Lung (tissue), 12 donors: ENCODE results near the gene RASAL2. TPM values are rescaled to one million over a fixed set of nuclear protein-coding genes. Genes with fewer than 3 reads are reported as not detected.

Experiments used
- ATAC-seq: fragments of 200-7000 bp; cut with Tn5 transposase; one replicate; pipeline ENCODE4 v1.9.1; 2020; ENCODE audit warnings: moderate number of reproducible peaks; ENCODE audit not compliant: insufficient read depth, low FRiP score
- DNase-seq, 3 donors: peaks; one replicate each; pipeline ENCODE4 v3.0.0-alpha.2; 2013 to 2017
- H3K27ac ChIP-seq, 2 donors: one replicate each; pipeline ENCODE4 v1.5.1; 2013; ENCODE audit warnings: mild to moderate bottlenecking in 2 of 2, moderate library complexity in 2 of 2, control low read depth in 1 of 2, inconsistent platforms in 1 of 2, low read depth in 1 of 2, low read length in 1 of 2
- H3K27me3 ChIP-seq, 3 donors: one replicate each; pipeline ENCODE4 v1.5.1; 2013; ENCODE audit warnings: low read length in 2 of 3; ENCODE audit not compliant: control insufficient read depth in 3 of 3, insufficient read depth in 3 of 3
- H3K36me3 ChIP-seq, 4 donors: one replicate each; pipeline ENCODE4 v1.5.1; 2013; ENCODE audit warnings: low read length in 4 of 4, mild to moderate bottlenecking in 1 of 4, moderate library complexity in 1 of 4; ENCODE audit not compliant: control insufficient read depth in 4 of 4, insufficient read depth in 4 of 4
- H3K4me1 ChIP-seq, 5 donors: one replicate each; pipeline ENCODE4 v1.5.1; 2013; ENCODE audit warnings: low read length in 5 of 5, mild to moderate bottlenecking in 2 of 5, moderate library complexity in 1 of 5; ENCODE audit not compliant: control insufficient read depth in 5 of 5, insufficient read depth in 5 of 5
- H3K4me3 ChIP-seq: one replicate; pipeline ENCODE4 v1.5.1; 2013; ENCODE audit warnings: mild to moderate bottlenecking, control low read depth, moderate library complexity
- H3K9ac ChIP-seq, 2 donors: one replicate each; pipeline ENCODE4 v1.5.1; 2013; ENCODE audit warnings: low read length in 2 of 2, control low read depth in 1 of 2; ENCODE audit not compliant: insufficient read depth in 1 of 2
- H3K9me3 ChIP-seq, 4 donors: one replicate each; pipeline ENCODE4 v1.5.1; 2013; ENCODE audit warnings: low read length in 3 of 4, mild to moderate bottlenecking in 1 of 4, moderate library complexity in 1 of 4; ENCODE audit not compliant: control insufficient read depth in 4 of 4, insufficient read depth in 3 of 4
- WGBS, 2 donors: extraction: QIAGEN DNeasy Blood & Tissue Kit; methylation state at CpG; one replicate each; pipeline ENCODE4 v1.1.7; 2013; 5-methylcytosine and 5-hydroxymethylcytosine counted together
- polyA plus RNA-seq, 2 donors: library from polyadenylated mRNA; stranded (reverse); fragments of 200-250 nt; gene quantifications; one replicate each; pipeline ENCODE4 v1.2.1, GENCODE V29; 2013
- total RNA-seq, 2 donors: library from RNA; depleted of rRNA in 1 of 2; stranded (reverse); fragments of >200 nt in 1 of 2; gene quantifications; one replicate each; pipeline ENCODE4 v1.2.1, GENCODE V29; 2014 to 2021
- TF ChIP-seq, protein P1 (sequence below): IDR thresholded peaks from 2 replicates; pipeline ENCODE4 v1.5.1; 2012; ENCODE audit warnings: mild to moderate bottlenecking; ENCODE audit errors: control extremely low read depth, extremely low read depth
- donor health status: control.
- donor health status: control.
- donor health status: Bipolar disorder and iron deficiency.
- donor health status: healthy.
- donor health status: DM: yes; HTN: yes; CAD: no.

RASAL2 gene
- total and polyA plus RNA-seq, 4 donors: 4.9 to 34.8 (median 15.8) TPM

DNA sequence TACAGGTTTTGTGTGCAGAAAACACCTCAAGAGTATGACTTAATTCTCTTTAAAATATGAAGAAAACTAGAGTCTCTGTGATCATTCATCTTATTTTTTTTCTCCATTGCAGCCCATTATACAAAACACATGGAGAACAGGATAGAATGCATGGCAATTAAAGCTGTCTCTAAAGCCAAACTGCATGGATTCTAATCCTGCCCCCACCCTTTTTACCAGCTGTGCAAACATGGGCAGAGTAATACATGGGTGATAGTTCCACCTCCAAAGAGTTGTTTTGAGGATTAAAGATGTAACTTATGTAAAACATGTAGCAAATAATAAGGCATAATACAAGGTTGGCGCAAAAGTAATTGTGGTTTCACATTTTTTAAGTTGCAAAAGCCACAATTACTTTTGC lies 288.5 kb downstream of the RASAL2 start:
- ATAC-seq (no peak), DNase-seq (no peak)
- Histone ChIP-seq H3K9ac (no peak overlapping the region), H3K36me3 (no peaks in the 10 kb centered on the region), H3K27ac (no peak overlapping the region), H3K27me3 (no peaks in the 10 kb centered on the region), H3K4me1 (peaks cover 0 to 7% (median 0%) of the 10 kb centered on the region in 5 donors), H3K9me3 (no peaks in the 10 kb centered on the region), H3K4me3 (no peak overlapping the region)
- 83 to 98% methylated on average over 1 of the region's 1 CpG for WGBS, 2 donors
- TF ChIP-seq, protein P1, sequence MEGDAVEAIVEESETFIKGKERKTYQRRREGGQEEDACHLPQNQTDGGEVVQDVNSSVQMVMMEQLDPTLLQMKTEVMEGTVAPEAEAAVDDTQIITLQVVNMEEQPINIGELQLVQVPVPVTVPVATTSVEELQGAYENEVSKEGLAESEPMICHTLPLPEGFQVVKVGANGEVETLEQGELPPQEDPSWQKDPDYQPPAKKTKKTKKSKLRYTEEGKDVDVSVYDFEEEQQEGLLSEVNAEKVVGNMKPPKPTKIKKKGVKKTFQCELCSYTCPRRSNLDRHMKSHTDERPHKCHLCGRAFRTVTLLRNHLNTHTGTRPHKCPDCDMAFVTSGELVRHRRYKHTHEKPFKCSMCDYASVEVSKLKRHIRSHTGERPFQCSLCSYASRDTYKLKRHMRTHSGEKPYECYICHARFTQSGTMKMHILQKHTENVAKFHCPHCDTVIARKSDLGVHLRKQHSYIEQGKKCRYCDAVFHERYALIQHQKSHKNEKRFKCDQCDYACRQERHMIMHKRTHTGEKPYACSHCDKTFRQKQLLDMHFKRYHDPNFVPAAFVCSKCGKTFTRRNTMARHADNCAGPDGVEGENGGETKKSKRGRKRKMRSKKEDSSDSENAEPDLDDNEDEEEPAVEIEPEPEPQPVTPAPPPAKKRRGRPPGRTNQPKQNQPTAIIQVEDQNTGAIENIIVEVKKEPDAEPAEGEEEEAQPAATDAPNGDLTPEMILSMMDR: no peak

DNA sequence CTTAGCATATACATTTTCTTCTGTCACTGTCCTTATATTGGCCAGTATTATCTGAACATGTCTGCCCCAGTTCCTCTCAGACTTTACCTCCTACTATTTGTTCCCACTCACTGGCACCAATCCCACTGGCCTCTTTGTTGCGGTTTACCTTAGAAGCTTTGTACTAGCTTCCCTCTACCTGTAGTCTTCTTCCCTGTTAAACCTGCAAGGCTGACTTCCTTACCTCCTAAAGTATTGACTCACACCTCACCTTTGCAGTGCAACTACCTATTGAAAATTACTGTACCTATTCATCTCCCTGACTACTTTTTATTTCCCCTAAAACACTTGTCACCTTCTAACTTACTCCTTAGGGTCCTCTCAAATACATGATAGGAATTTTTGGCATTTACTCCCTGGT lies 291.8 kb downstream of the RASAL2 start:
- no peak overlapping the region for H3K27ac ChIP-seq
- TF ChIP-seq, protein P1: no peak
- WGBS, 2 donors: 92 to 95% methylated on average over 1 of the region's 1 CpG
- DNase-seq (no peak), ATAC-seq (no peak)
- H3K9me3 ChIP-seq: no peaks in the 10 kb centered on the region
- H3K9ac ChIP-seq: no peak overlapping the region
- no peak overlapping the region for H3K4me3 ChIP-seq
- no peaks in the 10 kb centered on the region for H3K36me3 ChIP-seq
- H3K27me3 ChIP-seq: no peaks in the 10 kb centered on the region
- peaks cover 0 to 15% (median 9%) of the 10 kb centered on the region in 5 donors for H3K4me1 ChIP-seq

DNA sequence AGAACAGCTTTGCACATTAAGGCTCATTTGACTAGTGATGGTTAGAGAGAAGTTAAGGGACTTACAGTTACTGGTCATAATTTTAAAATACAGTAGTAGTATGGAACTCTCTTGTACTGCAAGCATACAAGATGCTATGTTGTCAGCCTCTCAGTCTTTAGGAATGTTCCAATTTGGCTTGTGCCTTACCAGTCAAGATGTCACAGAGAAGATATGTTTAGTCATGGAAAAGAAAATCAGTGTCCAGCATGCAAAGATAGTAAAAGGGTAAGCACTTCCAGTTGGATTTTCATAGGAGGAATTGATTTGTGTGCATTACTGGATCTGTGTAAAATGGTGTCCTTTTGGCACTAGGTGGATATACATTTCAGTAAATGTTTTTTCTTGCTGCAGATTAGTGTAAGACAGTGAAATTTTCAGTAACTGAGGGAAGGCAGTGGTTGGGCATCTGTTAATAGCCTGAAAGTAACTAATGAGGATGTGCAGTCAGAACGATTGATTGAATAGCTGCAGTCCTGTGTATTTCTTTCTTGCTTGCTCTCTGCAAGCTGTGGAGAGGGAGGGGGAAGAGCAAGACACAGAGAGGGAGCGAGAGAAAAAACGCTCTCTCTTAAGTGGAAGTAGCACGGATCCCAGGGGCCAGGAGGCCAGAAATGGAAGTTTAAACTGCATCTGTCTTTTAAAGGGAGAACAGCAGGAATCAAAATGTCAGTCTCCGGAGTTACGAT lies 294.7 kb downstream of the RASAL2 start:
- Histone ChIP-seq H3K4me1 (peaks cover 0 to 15% (median 7%) of the 10 kb centered on the region in 5 donors), H3K36me3 (peaks cover 0 to 4% (median 2%) of the 10 kb centered on the region in 4 donors), H3K4me3 (no peak overlapping the region), H3K27ac (peak overlapping the region in 1 of 2 donors; percentile 3), H3K9ac (peak overlapping the region in 1 of 2 donors; percentile 11), H3K27me3 (no peaks in the 10 kb centered on the region), H3K9me3 (no peaks in the 10 kb centered on the region)
- TF ChIP-seq, protein P1: no peak
- DNase-seq (peak in 2 of 3 donors; percentile 41 to 52), ATAC-seq (no peak)
- WGBS, 2 donors: 59 to 63% methylated on average over 6 of the region's 6 CpGs
